Medulla oblongata (tissue), 1 donor: ENCODE measurements around the gene KRT81.
"Not testable (repeated sequence)": the region's sequence is repeated elsewhere in the genome, so short reads cannot be mapped to it uniquely, and the experiment has no call there.

Source experiments
- DNase-seq: peaks from one replicate; pipeline ENCODE4 v3.0.0-alpha.2; 2015; ENCODE audit errors: extremely low spot score

Gene KRT81

DNA sequence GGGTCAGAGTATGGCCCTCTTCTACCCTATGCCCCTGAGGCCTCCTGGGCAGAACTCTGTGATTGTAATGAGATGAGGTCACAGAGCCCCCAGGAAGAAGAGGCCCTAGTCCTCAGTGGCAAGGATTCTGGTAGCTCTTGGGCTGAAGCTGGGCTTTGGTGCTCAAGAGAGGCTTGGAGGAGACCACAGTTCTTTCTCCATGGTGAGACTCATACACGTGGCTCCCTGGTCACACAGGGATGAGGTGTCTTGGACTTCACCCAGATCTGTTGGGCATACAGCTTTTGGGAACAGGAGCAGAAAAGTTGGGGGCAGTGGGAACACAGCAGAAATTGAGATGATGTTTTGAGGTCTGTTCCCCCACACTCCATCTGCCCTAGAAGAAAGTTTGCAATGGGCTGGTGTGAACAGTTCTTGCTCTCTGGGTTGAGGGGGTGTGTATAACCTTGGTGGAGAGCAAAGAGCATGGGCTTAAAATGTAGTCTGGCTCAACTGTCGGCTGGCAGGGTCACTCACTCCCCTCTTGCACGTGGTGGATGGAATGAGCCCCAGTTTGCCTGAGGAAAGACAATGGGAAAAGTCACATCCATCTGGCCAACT, 16.7 kb downstream of the KRT81 start, which contains the start of gene KRT86:
Gene KRT86, plus strand, starts transcription at position 125 of the 600 bp plus-strand sequence. CDS start 27,272 bp downstream, outside the sequence.
- no peak for DNase-seq

DNA sequence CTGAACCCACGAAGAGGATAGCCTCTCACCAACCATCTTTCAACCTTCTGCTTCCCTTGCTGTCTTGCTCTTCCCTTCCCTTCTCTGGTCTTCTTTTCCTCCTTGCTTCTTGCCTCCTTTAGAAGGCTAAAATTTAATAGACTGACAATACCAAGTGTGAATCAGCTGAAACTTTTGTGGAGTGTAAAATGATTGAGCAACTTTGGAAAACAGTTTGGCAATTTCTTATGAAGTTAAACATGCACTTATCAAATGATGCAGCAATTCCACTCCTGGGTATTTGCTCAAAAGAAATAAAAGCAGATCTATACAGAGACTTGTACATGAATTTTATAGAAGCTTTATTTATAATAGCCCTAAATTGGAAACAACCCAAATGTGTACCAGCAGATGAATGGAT, 20.2 kb downstream of the KRT81 start:
- no peak for DNase-seq

DNA sequence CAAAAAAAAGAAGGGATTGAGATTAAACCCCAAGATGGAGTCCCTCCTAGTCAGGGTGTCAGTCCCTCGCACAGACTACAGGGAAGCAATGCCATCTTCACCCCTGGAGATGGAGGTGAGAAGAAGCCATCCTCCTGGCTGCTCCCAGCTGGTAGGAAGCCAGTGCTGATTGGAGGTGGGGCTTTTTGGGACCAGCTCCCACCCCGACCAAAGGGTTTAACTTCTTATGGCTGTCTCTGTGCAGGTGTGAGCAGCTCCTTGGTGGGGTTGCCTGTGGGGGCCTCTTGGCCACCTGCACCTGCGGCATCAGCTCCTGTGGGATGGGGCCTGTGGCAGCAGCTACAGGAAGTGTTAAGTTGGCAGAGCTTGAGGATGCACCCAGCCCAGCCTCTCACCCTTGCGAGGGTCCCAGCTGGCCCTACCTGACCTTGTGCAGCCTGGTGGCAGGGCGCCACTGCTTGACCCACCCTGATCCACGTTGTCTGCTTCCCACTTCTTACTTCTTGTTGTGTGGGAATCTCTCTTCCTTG, 20.7 kb downstream of the KRT81 start:
- DNase-seq, result no peak

DNA sequence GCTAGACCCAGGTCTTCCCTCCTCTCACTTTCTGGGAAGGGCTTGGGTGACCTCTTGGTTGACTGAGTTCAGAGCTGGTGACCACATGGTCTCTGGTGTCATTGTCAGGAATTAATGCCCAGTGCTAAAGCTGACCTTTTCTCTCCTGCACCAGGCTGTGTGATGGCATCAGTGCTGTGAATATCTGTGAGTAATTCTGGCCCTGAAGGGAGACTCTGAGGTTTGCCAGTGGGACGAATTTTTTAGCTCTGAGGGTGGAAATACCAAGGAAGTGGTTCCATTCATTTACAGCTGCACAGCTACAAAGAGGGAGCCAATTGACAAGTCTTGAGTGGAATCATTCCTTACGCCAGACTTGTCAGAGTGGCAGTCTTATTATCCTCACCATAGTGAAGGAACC, 23.1 kb downstream of the KRT81 start:
- DNase-seq, result no peak

DNA sequence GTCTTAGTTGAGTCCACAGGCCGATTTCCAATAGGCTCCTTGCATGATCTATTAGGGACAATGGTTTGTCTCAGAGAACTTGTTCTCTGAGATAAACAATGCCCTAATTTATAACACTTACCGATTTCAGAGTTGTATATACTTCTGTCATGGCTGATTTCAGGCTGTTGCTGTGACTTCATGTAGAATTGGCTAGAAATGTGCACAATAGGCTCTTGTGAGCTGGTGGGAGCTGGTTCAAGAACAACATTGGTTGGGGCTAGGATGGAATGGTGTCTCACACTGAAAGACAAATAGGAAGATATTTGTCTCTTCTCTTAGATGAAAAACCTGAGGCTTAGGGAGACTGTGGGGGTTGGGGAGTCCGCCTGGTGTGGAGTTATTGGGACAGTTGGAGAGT, 23.6 kb downstream of the KRT81 start:
- peak; percentile 53 for DNase-seq

DNA sequence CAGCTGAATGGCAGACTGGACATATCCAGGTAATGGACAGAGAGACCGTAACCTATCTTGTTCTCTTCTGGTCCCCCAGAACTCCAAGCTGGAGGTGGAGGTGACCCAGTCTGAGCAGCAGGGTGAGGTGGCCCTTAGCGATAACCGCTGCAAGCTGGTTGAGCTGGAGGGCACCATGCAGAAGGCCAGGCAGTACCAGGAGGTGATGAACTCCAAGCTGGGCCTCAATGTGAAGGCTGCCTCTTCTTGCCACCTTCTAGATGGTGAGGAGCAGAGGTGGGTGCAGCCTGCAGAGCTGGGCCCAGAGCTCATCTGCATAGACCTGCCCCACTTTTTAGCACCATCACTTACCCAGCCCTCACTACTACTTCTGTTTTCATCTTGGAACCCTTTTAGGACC, 24.1 kb downstream of the KRT81 start:
- DNase-seq, result no peak

DNA sequence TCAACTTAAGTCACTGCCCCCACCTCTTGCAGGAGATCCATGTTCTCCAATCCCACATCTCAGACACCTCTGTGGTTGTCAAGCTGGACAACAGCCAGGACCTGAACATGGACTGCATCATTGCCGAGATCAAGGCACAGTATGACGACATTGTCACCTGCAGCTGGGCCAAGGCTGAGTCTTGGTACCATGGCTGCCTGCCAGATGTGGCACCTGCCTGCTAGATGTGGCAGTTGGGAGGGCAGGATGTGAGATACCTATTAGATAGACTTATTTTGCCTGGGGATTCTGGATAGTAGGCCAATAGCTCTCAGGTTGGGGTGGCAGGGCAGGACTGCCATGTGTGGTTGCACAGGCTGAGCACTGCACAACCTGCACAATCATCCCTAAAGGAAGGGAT, 24.8 kb downstream of the KRT81 start:
- DNase-seq, result no peak

DNA sequence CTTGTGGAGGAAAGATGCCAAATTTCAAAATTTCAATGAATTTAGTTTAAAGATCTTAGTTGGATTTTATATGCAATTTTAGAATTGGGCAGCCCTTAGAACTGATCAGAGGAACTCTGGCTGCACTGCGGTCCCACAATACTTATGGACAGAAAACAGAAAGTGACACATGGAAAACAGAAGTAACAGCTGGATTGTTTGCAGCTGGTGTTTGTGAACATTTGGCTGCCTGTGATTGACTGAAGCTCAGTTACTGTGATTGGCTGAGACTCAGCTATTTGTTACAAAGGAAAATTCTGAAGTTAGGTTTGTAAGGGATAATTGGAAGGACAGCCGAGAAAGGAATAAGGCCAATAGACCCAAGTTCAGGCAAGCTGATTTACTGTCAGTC, 26.9 kb downstream of the KRT81 start:
- peak; percentile 75 for DNase-seq

DNA sequence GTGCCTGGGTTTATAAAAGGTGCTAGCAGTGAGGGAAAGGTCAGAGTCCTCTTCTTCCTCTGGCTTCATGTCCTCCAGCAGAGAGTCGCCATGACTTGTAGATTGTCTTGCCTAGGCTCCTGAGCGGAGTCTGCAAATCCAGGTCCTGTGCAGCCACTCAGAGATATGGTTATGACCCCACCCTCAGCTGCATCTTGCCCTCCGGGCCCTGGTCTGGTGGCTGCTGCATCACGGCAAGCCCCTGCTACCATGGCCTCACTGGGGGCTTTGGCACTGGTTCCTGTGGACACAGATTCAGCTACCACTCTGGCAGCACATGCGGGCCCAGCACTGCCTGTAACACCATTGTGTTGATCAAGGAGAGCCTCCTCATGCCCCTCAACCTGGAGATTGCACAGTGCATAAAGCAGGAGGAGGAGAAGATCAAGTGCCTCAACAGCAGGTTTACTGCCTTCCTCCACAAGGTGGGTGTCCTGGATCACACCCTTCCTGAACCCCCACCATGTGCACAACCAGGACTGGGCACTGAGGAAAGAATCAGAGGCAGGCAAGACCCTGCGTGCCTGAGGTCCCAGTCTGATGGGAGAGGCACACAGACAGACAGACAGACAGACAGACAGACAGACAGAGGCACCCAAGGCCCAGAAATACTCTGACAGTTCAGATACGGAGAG, 27.4 kb downstream of the KRT81 start:
- DNase-seq, result no peak

DNA sequence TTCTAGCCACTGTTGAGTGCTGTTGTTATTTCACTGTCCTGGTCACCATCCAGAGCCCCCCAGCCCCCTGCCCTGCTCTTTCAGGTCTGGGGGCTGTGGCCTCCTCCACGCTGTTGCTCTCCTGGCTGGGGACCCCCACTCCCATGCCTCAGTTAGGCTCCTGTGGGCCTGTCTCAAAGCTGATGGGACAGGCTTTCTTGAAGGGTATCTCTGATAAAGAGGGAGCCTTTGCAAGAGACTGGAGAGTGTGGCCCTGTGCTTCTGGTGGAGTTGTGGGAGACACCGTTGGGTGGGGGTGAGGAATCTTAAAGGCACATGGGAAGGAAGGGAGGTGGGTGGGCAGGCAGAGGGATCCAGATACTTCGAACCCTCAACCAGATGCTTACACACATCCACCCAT, 29.0 kb downstream of the KRT81 start:
- DNase-seq, result no peak

DNA sequence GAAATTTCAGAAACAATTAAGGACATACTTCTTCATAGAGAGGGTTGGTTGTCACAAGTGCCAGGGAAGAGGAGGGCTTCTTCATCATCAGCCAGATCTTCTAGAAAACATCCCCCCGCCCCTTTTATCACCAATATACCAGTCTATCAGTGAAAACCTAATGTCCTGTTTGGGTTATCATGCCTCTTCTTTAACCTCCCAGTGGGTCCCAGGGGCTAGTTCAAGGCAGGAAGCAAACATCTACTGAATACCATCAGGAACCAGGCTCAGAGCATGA, 30.2 kb downstream of the KRT81 start:
- DNase-seq, result no peak

DNA sequence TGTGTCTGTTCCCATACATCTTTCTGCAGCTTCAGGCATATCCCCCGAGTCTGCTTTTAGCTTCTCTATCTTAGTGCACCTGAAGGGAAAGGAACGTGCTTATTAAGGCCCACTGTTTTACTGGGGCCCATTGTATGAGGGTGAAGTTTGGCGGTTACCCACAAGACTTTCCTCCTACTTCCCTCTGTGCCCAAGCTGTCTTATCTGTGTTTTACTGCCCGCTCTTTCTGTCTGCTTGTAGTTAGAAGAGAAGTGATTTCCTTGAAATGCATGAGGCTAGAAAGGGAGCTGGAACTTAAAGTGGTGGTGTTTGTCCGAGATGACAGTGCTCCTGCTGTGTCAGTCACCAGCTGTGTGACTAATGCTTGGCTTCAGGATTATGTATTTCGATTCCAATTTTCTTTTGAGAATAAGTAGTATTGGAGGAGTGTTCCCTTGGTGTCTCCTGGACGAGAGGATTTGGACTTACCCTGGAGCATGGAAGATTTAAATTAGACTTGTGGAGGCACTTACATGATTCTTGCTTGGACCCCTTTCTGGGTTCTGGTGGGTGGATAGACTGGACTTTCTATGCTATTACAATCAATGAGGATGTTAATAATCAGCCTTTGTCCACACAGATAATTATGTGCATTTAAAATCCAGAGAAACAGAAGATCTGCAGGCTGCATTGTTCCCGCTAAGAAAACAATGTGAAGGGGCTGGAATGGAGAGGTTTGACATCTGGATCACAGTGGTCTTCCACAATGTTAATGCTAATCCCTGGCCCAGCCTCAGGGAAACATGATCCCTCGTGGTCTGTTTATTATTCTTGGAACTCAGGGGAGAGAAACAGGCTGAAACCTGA, 30.8 kb downstream of the KRT81 start:
- DNase-seq, result peak; percentile 66

DNA sequence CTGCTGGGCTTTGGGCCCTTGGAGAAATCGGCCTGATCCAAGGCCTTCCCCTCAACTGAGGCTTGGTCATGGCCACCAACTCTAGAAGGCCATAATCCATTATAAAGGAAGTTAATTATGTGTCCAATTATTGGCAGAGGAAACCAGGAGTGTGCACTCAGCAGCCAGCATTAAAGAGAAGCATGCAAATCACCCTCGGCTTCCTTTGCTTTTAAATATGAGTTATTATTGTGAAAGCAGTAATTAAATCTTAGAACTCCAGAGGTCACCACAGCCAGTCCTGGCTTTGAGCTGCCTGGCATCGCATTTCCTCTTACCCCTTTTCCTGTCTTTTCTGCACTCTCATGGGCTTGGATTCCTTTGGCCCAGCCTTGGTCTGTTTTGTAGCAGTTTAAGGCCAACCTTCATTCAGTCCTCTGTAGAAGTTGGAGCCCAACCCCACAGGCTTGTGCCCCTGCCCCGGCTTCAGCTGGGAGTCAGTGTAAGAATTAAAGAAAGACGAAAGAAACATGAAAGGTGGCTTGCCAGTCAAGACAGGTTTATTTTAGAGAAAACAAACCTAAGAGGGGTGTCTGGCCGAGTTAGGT, 31.6 kb downstream of the KRT81 start:
- peak; percentile 36 for DNase-seq

DNA sequence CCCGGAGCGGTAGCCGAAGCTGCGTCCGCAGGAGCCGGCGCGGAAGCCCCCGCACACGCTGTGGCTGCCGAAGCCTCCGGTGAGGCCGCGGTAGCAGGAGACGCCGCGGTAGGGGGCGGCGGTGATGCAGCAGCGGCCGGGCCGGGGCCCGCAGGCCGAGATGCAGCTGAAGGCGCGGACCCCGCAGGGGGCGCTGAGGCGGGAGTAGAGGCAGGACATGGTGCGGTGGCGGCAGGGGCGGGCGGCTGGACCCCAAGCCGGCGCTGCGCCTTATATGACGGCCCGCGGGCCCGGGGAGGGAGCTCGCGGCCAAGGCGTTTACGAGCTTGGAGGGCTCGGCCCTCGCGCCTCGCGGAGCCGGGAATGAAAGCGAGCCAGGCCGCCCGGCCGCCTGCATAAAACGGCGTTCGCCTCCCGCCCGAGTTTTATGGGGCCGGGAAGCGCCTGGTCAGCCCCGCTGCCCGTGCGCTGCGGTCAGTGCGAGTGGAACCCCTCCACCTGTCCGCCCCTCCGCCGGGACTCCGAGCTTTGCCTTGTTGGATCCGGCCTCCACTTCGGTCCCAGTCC, 32.9 kb downstream of the KRT81 start:
- no peak for DNase-seq

DNA sequence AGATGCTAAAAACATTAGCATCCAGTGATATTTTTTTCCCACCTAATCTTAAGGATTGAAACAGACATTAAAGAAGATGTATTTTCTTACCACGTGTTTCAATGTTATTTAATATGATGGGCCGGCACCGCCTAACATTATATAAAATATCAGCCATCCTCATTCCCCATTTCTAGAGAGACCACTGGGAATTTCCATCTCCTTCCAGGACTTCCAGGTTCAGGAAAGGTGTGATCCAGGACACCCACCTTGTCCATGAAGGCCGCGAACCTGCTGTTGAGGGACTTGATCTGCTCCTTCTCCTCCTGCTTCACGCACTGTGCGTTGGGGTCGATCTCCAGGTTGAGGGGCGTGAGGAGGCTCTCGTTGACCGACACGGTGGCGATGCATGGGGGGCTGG, 33.4 kb downstream of the KRT81 start:
- not testable (repeated sequence) for DNase-seq

DNA sequence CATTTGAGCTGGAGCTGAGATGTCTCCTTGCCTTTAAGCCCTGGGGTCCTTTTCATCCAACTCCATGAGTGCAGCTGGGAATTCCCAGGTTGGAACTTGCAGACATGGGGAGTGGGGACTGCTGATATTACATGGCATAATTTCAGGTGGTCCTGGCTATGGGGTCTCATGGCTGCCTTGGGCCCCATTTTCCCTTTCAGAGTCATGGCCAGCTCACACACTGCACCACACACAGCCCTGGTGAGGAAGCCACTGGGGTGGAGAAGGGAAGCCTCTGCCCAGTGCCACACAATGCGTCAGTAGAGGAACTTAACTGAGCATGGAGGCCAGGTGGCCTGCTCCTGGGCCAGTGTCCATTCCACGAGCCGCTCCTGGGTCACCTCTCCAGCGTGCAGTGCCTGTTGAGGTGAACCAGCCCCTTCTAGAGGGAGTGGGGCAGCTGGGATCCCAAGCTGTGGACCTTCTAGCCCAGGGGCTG, 34.2 kb downstream of the KRT81 start:
- no peak for DNase-seq

DNA sequence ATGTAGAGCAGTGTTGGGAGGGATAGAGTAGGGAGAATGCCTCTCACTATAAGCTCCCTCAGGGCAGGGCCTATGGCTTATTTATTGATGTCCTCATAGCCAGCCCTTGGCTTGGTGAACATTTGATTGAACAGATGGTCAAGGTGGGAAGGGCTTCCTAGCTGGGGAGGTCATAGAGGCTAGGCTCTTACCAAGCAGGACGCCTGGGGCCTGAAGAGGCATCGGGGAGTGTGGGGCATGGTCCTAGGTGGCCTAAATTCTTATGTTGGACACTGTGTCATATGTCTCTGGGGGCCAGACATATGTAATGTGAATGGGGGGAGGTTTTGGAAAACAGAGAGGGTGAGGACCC, 34.8 kb downstream of the KRT81 start:
- DNase-seq, result no peak

DNA sequence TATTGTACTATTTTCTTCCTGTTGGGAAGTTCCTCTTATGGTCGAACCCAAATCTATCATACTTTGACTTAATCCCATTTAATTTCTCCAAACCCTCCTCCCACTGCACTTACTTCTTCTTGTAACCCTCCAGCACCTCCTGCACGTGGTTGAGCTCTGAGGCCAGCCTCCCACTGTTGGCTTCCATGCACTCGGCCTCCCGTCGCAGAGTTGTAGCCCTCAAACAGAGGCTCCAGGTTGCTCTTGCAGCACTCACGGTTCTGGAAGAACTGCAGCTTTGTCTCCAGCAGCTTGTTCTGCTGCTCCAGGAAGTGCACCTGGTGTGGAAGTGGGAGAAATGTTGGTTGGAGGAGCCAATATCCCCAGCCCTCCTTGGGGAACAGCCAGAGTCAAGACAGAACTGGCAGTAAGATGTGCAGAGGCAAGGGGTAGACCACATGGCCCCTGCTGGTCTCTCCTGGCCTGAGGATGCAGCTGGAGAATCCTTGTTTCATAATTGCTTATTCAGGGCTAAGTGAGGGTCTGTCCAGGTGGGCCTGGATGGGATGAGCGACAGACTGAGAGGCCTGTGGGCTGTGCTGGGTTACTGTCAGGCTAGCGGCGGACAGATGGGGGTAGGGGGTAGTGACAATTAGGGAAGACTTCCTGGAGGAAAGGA, 35.3 kb downstream of the KRT81 start:
- no peak for DNase-seq

DNA sequence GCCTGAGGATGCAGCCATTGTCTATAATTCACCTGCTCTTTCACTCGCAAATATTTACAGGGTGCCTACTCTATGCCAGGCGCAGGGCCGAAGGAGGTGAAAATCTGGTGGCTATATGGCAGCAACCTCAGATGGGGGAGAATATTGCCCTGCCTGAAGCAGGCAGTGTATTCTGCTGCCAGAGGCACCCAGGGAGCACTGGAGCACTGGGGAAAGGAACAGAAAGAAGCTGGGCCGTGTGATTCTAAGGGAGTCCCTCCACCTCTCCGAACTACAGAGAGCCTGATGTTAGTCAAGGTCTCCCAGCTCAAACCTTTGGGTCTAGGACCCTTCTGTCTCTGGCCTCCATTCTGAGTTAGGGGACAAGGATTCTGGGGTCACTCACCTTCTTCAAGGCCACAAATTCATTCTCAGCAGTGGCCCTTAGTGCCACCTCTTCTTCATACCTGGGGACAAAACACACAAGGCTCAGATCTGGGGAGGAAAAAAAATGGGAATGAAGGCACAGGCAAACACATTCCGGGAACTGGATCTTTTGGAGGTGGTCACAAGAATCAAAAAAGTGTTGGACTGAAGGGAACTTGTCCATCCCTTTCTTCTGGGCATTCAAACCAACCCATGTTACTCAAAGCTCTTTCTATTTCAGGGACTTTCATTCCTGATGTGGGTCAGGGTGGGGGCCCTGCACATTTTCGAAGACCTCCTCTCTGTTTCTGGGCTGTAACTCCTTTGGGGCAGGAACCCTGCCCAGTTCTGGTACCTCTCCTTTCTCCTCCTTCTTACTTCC, 36.2 kb downstream of the KRT81 start:
- DNase-seq, result no peak

DNA sequence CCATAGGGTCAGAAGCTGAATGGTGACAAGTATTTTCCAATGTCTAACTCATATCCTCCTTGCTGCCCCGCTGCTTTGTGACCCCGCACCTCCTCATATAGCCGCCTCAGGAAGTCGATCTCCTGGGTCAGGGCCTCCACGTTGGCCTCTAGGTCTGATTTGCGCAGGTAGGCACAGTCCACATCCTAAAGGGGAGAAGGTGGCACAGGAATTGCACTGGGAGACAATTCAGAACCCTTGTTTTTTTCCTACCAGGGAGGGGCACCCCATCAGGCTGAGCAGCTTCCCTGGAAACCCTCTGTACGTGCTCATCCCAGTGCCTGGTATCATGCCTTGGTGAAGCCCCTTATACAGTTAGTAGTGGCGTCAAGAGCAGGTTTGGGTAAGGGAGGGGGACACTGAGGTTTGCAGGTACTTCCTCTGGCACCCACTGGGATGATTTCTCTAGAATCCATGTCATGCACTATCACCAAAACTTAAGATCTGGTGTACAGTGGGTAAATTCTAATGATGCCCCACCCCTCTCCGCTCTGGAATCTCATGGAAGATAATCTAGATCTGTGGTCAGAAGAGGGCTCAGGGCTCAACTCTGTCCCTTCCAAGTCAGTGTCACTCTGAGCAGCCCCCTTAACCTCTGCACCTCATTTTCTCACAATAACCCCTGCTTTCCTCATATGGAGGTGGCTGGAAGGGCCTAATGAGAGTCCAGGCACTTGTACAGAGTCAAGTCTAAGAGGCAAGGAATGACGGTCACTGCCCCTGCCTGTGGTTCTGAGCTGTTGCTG, 37.0 kb downstream of the KRT81 start:
- DNase-seq, result no peak
